Upper lobe of left lung (tissue), 6 donors: ENCODE data around the gene WBP2NL. TPM values are rescaled to one million over a fixed set of nuclear protein-coding genes. Genes with fewer than 3 reads are reported as not detected.
A peak's percentile ranks its signal among the peaks of the same experiment; 100 is the strongest.

ENCODE experiments used
- ATAC-seq, 2 donors: fragments of 200-7000 bp; cut with Tn5 transposase; one replicate each; pipeline ENCODE4 v1.9.1; 2022; ENCODE audit warnings: mild to moderate bottlenecking in 2 of 2, moderate library complexity in 2 of 2; ENCODE audit not compliant: low FRiP score in 2 of 2
- DNase-seq, 2 donors: peaks; one replicate each; pipeline ENCODE4 v3.0.0-alpha.2; 2019 to 2020
- H3K27ac ChIP-seq, 4 donors: fragments of 200-600 bp; sonication (generic); one replicate each; pipeline ENCODE4 v1.5.1; 2016 to 2019
- H3K27me3 ChIP-seq, 4 donors: fragments of 200-600 bp; sonication (generic); one replicate each; pipeline ENCODE4 v1.5.1; 2017 to 2019
- H3K36me3 ChIP-seq, 4 donors: fragments of 200-600 bp; sonication (generic); one replicate each; pipeline ENCODE4 v1.5.1; 2016 to 2019
- H3K4me1 ChIP-seq, 4 donors: fragments of 200-600 bp; sonication (generic); one replicate each; pipeline ENCODE4 v1.5.1; 2018 to 2019
- H3K4me3 ChIP-seq, 4 donors: fragments of 200-600 bp; sonication (generic); one replicate each; pipeline ENCODE4 v1.5.1; 2017 to 2019; ENCODE audit warnings: mild to moderate bottlenecking in 2 of 4, moderate library complexity in 1 of 4
- H3K9me3 ChIP-seq, 4 donors: fragments of 200-600 bp; sonication (generic); one replicate each; pipeline ENCODE4 v1.5.1; 2018 to 2019
- CTCF ChIP-seq, 6 experiments: fragments of 450-650 bp in 4 of 6; fragments of 200-600 bp in 2 of 6; sonication (generic) in 2 of 6; IDR thresholded peaks; one replicate each; pipeline ENCODE4 v1.5.1; 2016 to 2019; ENCODE audit warnings: antibody characterized with exemption in 6 of 6
- EP300 ChIP-seq, 4 donors: sonication (generic); formaldehyde crosslinking; IDR thresholded peaks; one replicate each; pipeline ENCODE4 v1.5.1; 2017; ENCODE audit warnings: antibody characterized with exemption in 4 of 4, control low read depth in 2 of 4
- POLR2A ChIP-seq, 4 donors: fragments of 450-650 bp; IDR thresholded peaks; one replicate each; pipeline ENCODE4 v1.5.1; 2016 to 2017; ENCODE audit warnings: antibody characterized with exemption in 4 of 4, mild to moderate bottlenecking in 2 of 4
- POLR2AphosphoS5 ChIP-seq, 2 donors: sonication (generic); formaldehyde crosslinking; IDR thresholded peaks; one replicate each; pipeline ENCODE4 v1.5.1; 2017; ENCODE audit warnings: antibody characterized with exemption in 2 of 2
- WGBS, 2 donors: methylation state at CpG; one replicate each; pipeline ENCODE4 v1.1.5; 2017 to 2018; 5-methylcytosine and 5-hydroxymethylcytosine counted together
- total RNA-seq, 6 donors: library from RNA; depleted of rRNA in 4 of 6; stranded (reverse); fragments of >200 nt in 4 of 6; gene quantifications; one replicate each; pipeline versions ENCODE4 v1.1.0 to v1.2.1, GENCODE V29; 2016 to 2021
- donor health status: DM: no; HTN: no; CAD: no; lungs with moderate emphysema.
- donor health status: DM: no; HTN: yes; CAD: no; lungs with severe emphysema.

Gene WBP2NL
- total RNA-seq, 6 donors from 2014 or later = 0.74 to 6.8 (median 2.0) TPM

- no peak for TF ChIP-seq POLR2AphosphoS5 (IDR thresholded peaks at IDR 0.05)
- TF ChIP-seq EP300 (IDR thresholded peaks at IDR 0.05) = no peak
- TF ChIP-seq POLR2A (IDR thresholded peaks at IDR 0.05) = no peak
- ATAC-seq (no peak), DNase-seq (no peak)
- H3K27me3 ChIP-seq = peaks cover 0 to 10% (median 4%) of the 10 kb centered on the region in 4 donors
- H3K4me1 ChIP-seq = peaks cover 2 to 16% (median 5%) of the 10 kb centered on the region in 4 donors
- no peaks in the 10 kb centered on the region for H3K9me3 ChIP-seq
- no peaks in the 10 kb centered on the region for H3K36me3 ChIP-seq
- 91 to 96% methylated on average over 7 to 10 of the region's 11 CpGs for WGBS, 2 donors
- H3K4me3 ChIP-seq = no peak overlapping the region
- H3K27ac ChIP-seq = no peak overlapping the region
Observed at GRCh38 chr22:41971431-41971830, 27.2 kb upstream of the WBP2NL start.

DNA sequence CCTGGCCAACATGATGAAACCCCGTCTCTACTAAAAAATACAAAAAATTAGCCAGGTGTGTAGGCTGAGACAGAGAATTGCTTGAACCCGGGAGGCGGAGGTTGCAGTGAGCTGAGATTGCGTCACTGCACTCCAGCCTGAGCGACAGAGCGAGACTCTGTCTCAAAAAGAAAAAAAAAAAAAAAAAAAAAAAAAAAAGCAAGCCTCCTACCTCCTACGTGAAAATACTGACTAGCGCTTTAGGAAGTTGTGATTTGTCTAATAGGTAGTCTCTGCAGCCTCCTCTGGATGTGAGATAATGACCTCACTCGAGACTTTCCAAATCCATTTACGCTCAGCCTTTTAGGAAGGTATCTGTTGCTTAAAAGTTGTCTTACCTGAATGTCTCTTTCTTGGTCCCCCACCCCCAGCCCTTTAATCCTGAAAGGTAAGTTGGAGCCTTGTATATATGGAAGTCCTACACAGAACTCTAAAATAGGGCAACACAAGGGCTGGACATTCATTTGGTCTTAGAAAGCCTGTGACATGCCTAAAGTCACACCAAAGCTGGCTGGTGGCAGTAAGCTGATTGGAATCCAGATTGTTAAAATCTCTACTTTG lies 23.8 kb upstream of the WBP2NL start:
- Histone ChIP-seq H3K36me3 (no peaks in the 10 kb centered on the region), H3K27ac (no peak overlapping the region), H3K4me3 (no peak overlapping the region), H3K9me3 (no peaks in the 10 kb centered on the region), H3K4me1 (peaks cover 9 to 16% (median 11%) of the 10 kb centered on the region in 4 donors), H3K27me3 (peaks cover 0 to 18% (median 12%) of the 10 kb centered on the region in 4 donors)
- 52 to 63% methylated on average over 10 of the region's 10 CpGs for WGBS, 2 donors
- TF ChIP-seq CTCF (IDR thresholded peaks at IDR 0.05) (no peak), POLR2AphosphoS5 (IDR thresholded peaks at IDR 0.05) (no peak), POLR2A (IDR thresholded peaks at IDR 0.05) (no peak), EP300 (IDR thresholded peaks at IDR 0.05) (no peak)
- DNase-seq = no peak
- ATAC-seq = no peak

GRCh38 chr22:41975299-41976069 lies 23.1 kb upstream of the WBP2NL start:
- H3K9me3 ChIP-seq = no peaks in the 10 kb centered on the region
- no peak for ATAC-seq

DNA sequence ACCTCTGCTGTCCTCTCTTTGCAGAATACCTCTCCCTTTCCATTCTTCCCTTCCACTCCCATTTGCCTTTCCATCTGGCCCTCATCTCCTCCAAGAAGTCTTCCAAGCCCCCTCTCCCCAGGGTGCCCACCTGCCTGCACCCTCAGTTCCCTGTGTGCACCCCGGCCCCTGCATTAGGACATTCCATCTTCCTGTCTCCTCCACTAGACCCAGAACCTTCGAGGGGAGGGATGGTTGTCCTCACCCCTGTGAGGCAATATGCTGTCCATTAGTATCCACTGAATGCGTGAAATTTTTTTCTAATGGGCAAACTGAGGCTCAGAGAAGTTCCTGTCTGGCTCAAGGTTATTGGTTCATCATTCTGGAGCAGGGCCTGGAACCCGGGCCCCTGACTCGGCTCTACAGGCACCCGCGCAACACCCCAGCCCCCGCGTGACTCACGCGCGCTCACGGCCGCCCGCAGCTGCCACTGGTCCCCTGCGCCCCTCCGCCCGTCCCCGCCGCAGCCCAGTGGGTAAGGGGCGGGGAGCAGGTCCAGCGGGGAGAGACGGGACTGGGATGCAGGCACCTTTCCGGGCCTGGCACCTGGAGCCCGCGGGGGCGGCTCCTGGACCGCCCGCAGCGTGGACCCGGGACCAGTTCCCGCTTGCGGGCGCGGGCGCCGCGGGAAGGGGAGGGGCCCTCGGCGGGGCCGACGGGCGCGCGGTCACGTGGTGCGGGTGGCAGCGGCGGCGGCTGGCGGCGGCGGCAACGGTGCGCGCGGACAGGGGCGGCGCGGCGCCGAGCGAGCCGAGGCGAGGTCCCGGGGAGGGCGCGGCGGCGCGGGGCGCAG lies 22.3 kb upstream of the WBP2NL start:
- H3K4me3 ChIP-seq = peak overlapping the region in 3 of 4 donors; percentile 46 to 54 (median 52)
- peaks cover 9 to 16% (median 11%) of the 10 kb centered on the region in 4 donors for H3K4me1 ChIP-seq
- H3K36me3 ChIP-seq = no peaks in the 10 kb centered on the region
- H3K27me3 ChIP-seq = peaks cover 0 to 18% (median 12%) of the 10 kb centered on the region in 4 donors
- WGBS, 2 donors = 8 to 30% methylated on average over 3 to 24 of the region's 72 CpGs
- DNase-seq (peak; percentile 50 to 92), ATAC-seq (peak in 1 of 2 donors; percentile 50)
- no peaks in the 10 kb centered on the region for H3K9me3 ChIP-seq
- no peak for TF ChIP-seq CTCF (IDR thresholded peaks at IDR 0.05)
- no peak overlapping the region for H3K27ac ChIP-seq

More at GRCh38 chr22:41975299-41976069, 23.1 kb upstream of the WBP2NL start:
- WGBS, 2 donors = 71 to 72% methylated on average over 12 of the region's 12 CpGs
- Histone ChIP-seq H3K4me3 (no peak overlapping the region), H3K4me1 (peaks cover 9 to 16% (median 11%) of the 10 kb centered on the region in 4 donors), H3K36me3 (no peaks in the 10 kb centered on the region), H3K27me3 (peaks cover 0 to 18% (median 12%) of the 10 kb centered on the region in 4 donors), H3K27ac (no peak overlapping the region)
- TF ChIP-seq CTCF (IDR thresholded peaks at IDR 0.05) = no peak
- TF ChIP-seq POLR2A (IDR thresholded peaks at IDR 0.05) = no peak
- TF ChIP-seq EP300 (IDR thresholded peaks at IDR 0.05) = no peak
- no peak for TF ChIP-seq POLR2AphosphoS5 (IDR thresholded peaks at IDR 0.05)
- DNase-seq = no peak
